Panc1 (cell line): ENCODE measurements around the gene EPHA7. TPM values are rescaled to one million over a fixed set of nuclear protein-coding genes. Genes with fewer than 3 reads are reported as not detected.

Experiments
- ATAC-seq: fragments of 200-7000 bp; cut with Tn5 transposase; 2 replicates; pipeline ENCODE4 v1.9.1; 2020; ENCODE audit warnings: mild to moderate bottlenecking, moderate library complexity
- BruUV-seq: library from RNA; stranded (reverse); fragments of 400-500 nt; replicated peaks from 2 replicates; lab custom pipeline; 2021; lab: Mats Ljungman, UMichigan
- CTCF ChIA-PET: fragments of 300-600 bp; sonication (Branson Sonifier 250); formaldehyde crosslinking; loops from one replicate; lab custom pipeline; 2022; ENCODE audit warnings: antibody characterized with exemption; lab: Charles Lee
- POLR2A ChIA-PET: fragments of 300-600 bp; sonication (Branson Sonifier 250); formaldehyde crosslinking; loops from one replicate; lab custom pipeline; 2022; ENCODE audit warnings: antibody characterized with exemption; lab: Charles Lee
- DNase-seq: peaks from one replicate; pipeline ENCODE4 v3.0.0-alpha.2; 2010; ENCODE audit warnings: low read depth, low spot score
- H3K27ac ChIP-seq: 2 replicates; pipeline ENCODE4 v1.5.1; 2011; ENCODE audit warnings: mild to moderate bottlenecking, low read length, inconsistent platforms
- H3K27me3 ChIP-seq: fragments of 200-500 bp; sonication (Bioruptor generic); 2 replicates; pipeline ENCODE4 v1.6.0; 2014; ENCODE audit warnings: low read length, inconsistent platforms; ENCODE audit not compliant: control insufficient read depth, insufficient read depth
- H3K36me3 ChIP-seq: fragments of 200-500 bp; sonication (Bioruptor generic); 2 replicates; pipeline ENCODE4 v1.5.1; 2014; ENCODE audit warnings: inconsistent platforms, mild to moderate bottlenecking, low read length, moderate library complexity; ENCODE audit not compliant: control insufficient read depth, insufficient read depth
- H3K4me1 ChIP-seq: 2 replicates; pipeline ENCODE4 v1.5.1; 2011; ENCODE audit warnings: inconsistent platforms, mild to moderate bottlenecking, low read length, moderate library complexity; ENCODE audit not compliant: control insufficient read depth, insufficient read depth
- H3K4me3 ChIP-seq, 2 experiments: 2 replicates each; pipeline ENCODE4 v1.5.1; 2011 to 2012; ENCODE audit warnings: low read depth in 2 of 2, low read length in 2 of 2, mild to moderate bottlenecking in 2 of 2, inconsistent platforms in 1 of 2, moderate library complexity in 1 of 2
- H3K9me3 ChIP-seq: fragments of 200-500 bp; sonication (Bioruptor generic); 2 replicates; pipeline ENCODE4 v1.5.1; 2014; ENCODE audit warnings: low read depth, mild to moderate bottlenecking, inconsistent platforms, low read length, moderate library complexity; ENCODE audit not compliant: control insufficient read depth, insufficient read depth
- CTCF ChIP-seq: fragments of 450-650 bp; IDR thresholded peaks from 2 replicates; pipeline ENCODE4 v1.5.1; 2017; ENCODE audit warnings: mild to moderate bottlenecking
- POLR2AphosphoS5 ChIP-seq: IDR thresholded peaks from 2 replicates; pipeline ENCODE4 v1.6.1; 2012; ENCODE audit warnings: mild to moderate bottlenecking, low read depth, low read length, moderate library complexity
- REST ChIP-seq, 2 experiments: IDR thresholded peaks; 2 replicates each; pipeline ENCODE4 v1.6.1; 2011 to 2012; ENCODE audit warnings: low read depth in 2 of 2, control low read depth in 1 of 2, low read length in 1 of 2, mild to moderate bottlenecking in 1 of 2, moderate library complexity in 1 of 2; ENCODE audit not compliant: insufficient read depth in 1 of 2
- SIN3A ChIP-seq: IDR thresholded peaks from 2 replicates; pipeline ENCODE4 v1.6.1; 2012; ENCODE audit warnings: low read depth, mild to moderate bottlenecking, low read length, moderate library complexity, borderline replicate concordance; ENCODE audit not compliant: insufficient read depth
- TCF7L2 ChIP-seq: IDR thresholded peaks from 2 replicates; pipeline ENCODE4 v1.6.1; 2011; ENCODE audit warnings: mild to moderate bottlenecking, low read depth, low read length, inconsistent platforms
- in situ Hi-C: cut with HindIII; loops from 2 replicates; pipeline ENCODE4 v1.10.0; 2016; ENCODE audit warnings: low sequenced_read_pairs, low pct_unique_long_range_greater_than_20kb
- intact Hi-C: fragments of 100-400 bp; cut with micrococcal nuclease; formaldehyde crosslinking; loops from one replicate; pipeline ENCODE4 v1.10.0; 2022; ENCODE audit not compliant: unreplicated experiment
- total RNA-seq: library from RNA; stranded (reverse); gene quantifications from one replicate; pipeline ENCODE4 v1.2.1, GENCODE V29; 2021; ENCODE audit not compliant: unreplicated experiment

The EPHA7 gene
- total RNA-seq, 1 experiment from 2014 or later = 8.6 TPM

- intact Hi-C loops = no loop called here
- ChIA-PET CTCF (no interaction called here), POLR2A (no interaction called here)
- Histone ChIP-seq H3K9me3 (no peaks in the 10 kb centered on the region), H3K36me3 (no peaks in the 10 kb centered on the region; the same call in 1 of the 2 replicates), H3K4me1 (no peaks in the 10 kb centered on the region), H3K4me3 (no peak overlapping the region), H3K27ac (no peak overlapping the region), H3K27me3 (no peaks in the 10 kb centered on the region)
- DNase-seq = no peak
- BruUV-seq = no TSS peak
- no peak for TF ChIP-seq REST (IDR thresholded peaks at IDR 0.05; ENCODE audit: insufficient read depth in 1 of 2, low read depth in 2 of 2, low read length in 1 of 2)
- no peak for TF ChIP-seq SIN3A
- TF ChIP-seq TCF7L2 = no peak
- TF ChIP-seq CTCF = no peak
- TF ChIP-seq POLR2AphosphoS5 = no peak
- in situ Hi-C loops = no loop called here
- no peak for ATAC-seq
Observed at GRCh38 chr6:93317592-93317991, 101.8 kb downstream of the EPHA7 start.

- in situ Hi-C loops (no loop called here), intact Hi-C loops (no loop called here)
- Histone ChIP-seq H3K9me3 (no peaks in the 10 kb centered on the region), H3K36me3 (no peaks in the 10 kb centered on the region), H3K27me3 (no peaks in the 10 kb centered on the region), H3K4me1 (no peaks in the 10 kb centered on the region; the same call in 1 of the 2 replicates), H3K4me3 (no peak overlapping the region), H3K27ac (no peak overlapping the region)
- no peak for TF ChIP-seq SIN3A
- no peak for TF ChIP-seq TCF7L2
- DNase-seq = no peak
- POLR2A ChIA-PET = no interaction called here
- no peak for ATAC-seq
- CTCF ChIA-PET = interaction anchor here (0.6 kb wide), 2 partner anchors 120 to 497 kb away, joined by 4 to 5 read pairs; no protein-coding TSS in a partner anchor
- no TSS peak for BruUV-seq
Observed at GRCh38 chr6:93307505-93308409, 111.6 kb downstream of the EPHA7 start.

- in situ Hi-C loops (no loop called here), intact Hi-C loops (no loop called here)
- H3K27ac ChIP-seq = no peak overlapping the region
- no peaks in the 10 kb centered on the region for H3K36me3 ChIP-seq
- DNase-seq (no peak), ATAC-seq (no peak)
- ChIA-PET CTCF (no interaction called here), POLR2A (no interaction called here)
- H3K4me3 ChIP-seq = no peak overlapping the region
- TF ChIP-seq SIN3A (no peak), REST (IDR thresholded peaks at IDR 0.05; ENCODE audit: insufficient read depth in 1 of 2, low read depth in 2 of 2, low read length in 1 of 2) (no peak), TCF7L2 (no peak), POLR2AphosphoS5 (no peak), CTCF (no peak)
- no TSS peak for BruUV-seq
- H3K4me1 ChIP-seq = no peaks in the 10 kb centered on the region; the same call in 1 of the 2 replicates
- no peaks in the 10 kb centered on the region for H3K9me3 ChIP-seq
- no peaks in the 10 kb centered on the region for H3K27me3 ChIP-seq
Observed at GRCh38 chr6:93305088-93305487, 114.3 kb downstream of the EPHA7 start.
